Right lobe of liver (tissue), 4 donors: Measurements from ENCODE around the gene SEMA4C.

Experiments used
- CTCF ChIP-seq, 4 donors: fragments of 200-600 bp in 3 of 4; fragments of 450-650 bp in 1 of 4; IDR thresholded peaks; one replicate each; pipeline versions ENCODE4 v1.5.1 to v1.8.0; 2016 to 2022; ENCODE audit warnings: antibody characterized with exemption in 4 of 4, mild to moderate bottlenecking in 2 of 4
- POLR2A ChIP-seq: fragments of 450-650 bp; IDR thresholded peaks from one replicate; pipeline ENCODE4 v1.6.1; 2017; ENCODE audit warnings: antibody characterized with exemption, mild to moderate bottlenecking
- donor health status: DM: no; HTN: no; CAD: no.
- donor health status: DM: no; HTN: no; CAD: no.
- donor health status: DM: no; HTN: yes; CAD: no.

- TF ChIP-seq CTCF (IDR thresholded peaks at IDR 0.05) (peak in 2 of 4 donors; percentile 1 to 7), POLR2A (no peak)
Measured at GRCh38 chr2:96869281-96869821, 529 bp downstream of the SEMA4C start.
